GM18508 (cell line): ENCODE data around the gene YAP1.

Experiments used
- ATAC-seq: cut with Tn5 transposase; IDR thresholded peaks from one replicate; pipeline ENCODE4 v1.9.1; 2021; ENCODE audit warnings: moderate number of reproducible peaks; ENCODE audit not compliant: insufficient read depth, unreplicated experiment

The YAP1 gene

GRCh38 chr11:102155676-102156075 lies 45.4 kb downstream of the YAP1 start:
- ATAC-seq = no peak

GRCh38 chr11:102157219-102157618 lies 47.0 kb downstream of the YAP1 start:
- ATAC-seq = no peak

GRCh38 chr11:102158164-102158735 lies 48.0 kb downstream of the YAP1 start:
- ATAC-seq = no peak

- no peak for ATAC-seq
These were observed 53.1 kb downstream of the YAP1 start for GRCh38 chr11:102163368-102163767.

- ATAC-seq = no peak
These were observed 56.2 kb downstream of the YAP1 start for GRCh38 chr11:102166175-102167064.

- ATAC-seq = no peak
These were observed 58.2 kb downstream of the YAP1 start for GRCh38 chr11:102168481-102168880.

- no peak for ATAC-seq
These were observed 60.9 kb downstream of the YAP1 start for GRCh38 chr11:102171101-102171500.

- ATAC-seq = no peak
These were observed 62.0 kb downstream of the YAP1 start for GRCh38 chr11:102172127-102172848.

- no peak for ATAC-seq
These were observed 66.9 kb downstream of the YAP1 start for GRCh38 chr11:102177126-102177525.

- ATAC-seq = no peak
These were observed 67.9 kb downstream of the YAP1 start for GRCh38 chr11:102177974-102178631.

- ATAC-seq = no peak
These were observed 69.1 kb downstream of the YAP1 start for GRCh38 chr11:102179371-102179770.

GRCh38 chr11:102184269-102184987 lies 74.2 kb downstream of the YAP1 start:
- no peak for ATAC-seq

GRCh38 chr11:102186551-102187191 lies 76.4 kb downstream of the YAP1 start:
- ATAC-seq = no peak

- ATAC-seq = no peak
These were observed 77.3 kb downstream of the YAP1 start for GRCh38 chr11:102187416-102188151.

- ATAC-seq = no peak
These were observed 78.2 kb downstream of the YAP1 start for GRCh38 chr11:102188488-102188887.

- ATAC-seq = no peak
These were observed 81.6 kb downstream of the YAP1 start for GRCh38 chr11:102191832-102192231.

GRCh38 chr11:102192349-102193066 lies 82.3 kb downstream of the YAP1 start:
- ATAC-seq = no peak

- ATAC-seq = no peak
These were observed 84.0 kb downstream of the YAP1 start for GRCh38 chr11:102194257-102194656.
